Right lobe of liver (tissue), 4 donors: ENCODE data around the gene NCKAP5.

Source experiments
- CTCF ChIP-seq, 4 donors: fragments of 200-600 bp in 3 of 4; fragments of 450-650 bp in 1 of 4; IDR thresholded peaks; one replicate each; pipeline versions ENCODE4 v1.5.1 to v1.8.0; 2016 to 2022; ENCODE audit warnings: antibody characterized with exemption in 4 of 4, mild to moderate bottlenecking in 2 of 4
- POLR2A ChIP-seq: fragments of 450-650 bp; IDR thresholded peaks from one replicate; pipeline ENCODE4 v1.6.1; 2017; ENCODE audit warnings: antibody characterized with exemption, mild to moderate bottlenecking
- donor health status: DM: no; HTN: no; CAD: no.
- donor health status: DM: no; HTN: no; CAD: no.
- donor health status: DM: no; HTN: yes; CAD: no.

- TF ChIP-seq POLR2A: no peak
- TF ChIP-seq CTCF (IDR thresholded peaks at IDR 0.05): no peak
Observed at GRCh38 chr2:133152801-133153200, 415.5 kb downstream of the NCKAP5 start.
